Right atrium auricular region (tissue), 2 donors: Measurements from ENCODE around the gene IRF9. TPM values are rescaled to one million over a fixed set of nuclear protein-coding genes. Genes with fewer than 3 reads are reported as not detected.

Source experiments
- DNase-seq: peaks from one replicate; pipeline ENCODE4 v3.0.0-alpha.2; 2019; ENCODE audit warnings: low spot score
- H3K27ac ChIP-seq, 2 donors: fragments of 200-600 bp; sonication (generic); 1 replicate in 1 of 2; 2 replicates in 1 of 2; pipeline ENCODE4 v1.5.1; 2016 to 2019
- H3K27me3 ChIP-seq, 2 donors: fragments of 200-600 bp; sonication (generic); one replicate each; pipeline versions ENCODE4 v1.5.1 to v1.6.0; 2017 to 2019
- H3K36me3 ChIP-seq: fragments of 200-600 bp; sonication (generic); one replicate; pipeline ENCODE4 v1.5.1; 2016
- H3K4me1 ChIP-seq, 2 donors: fragments of 200-600 bp; sonication (generic); one replicate each; pipeline versions ENCODE4 v1.5.1 to v1.6.0; 2017 to 2019
- H3K4me3 ChIP-seq, 2 donors: fragments of 200-600 bp; sonication (generic); 1 replicate in 1 of 2; 2 replicates in 1 of 2; pipeline ENCODE4 v1.5.1; 2017 to 2019; ENCODE audit warnings: mild to moderate bottlenecking in 1 of 2, moderate library complexity in 1 of 2
- H3K9me3 ChIP-seq, 2 donors: fragments of 200-600 bp; sonication (generic); one replicate each; pipeline ENCODE4 v1.5.1; 2019
- CTCF ChIP-seq, 2 donors: fragments of 200-600 bp; sonication (generic); IDR thresholded peaks; one replicate each; pipeline ENCODE4 v1.5.1; 2019; ENCODE audit warnings: antibody characterized with exemption in 2 of 2
- total RNA-seq, 2 donors: library from RNA; depleted of rRNA; stranded (reverse); fragments of >200 nt; gene quantifications; one replicate each; pipeline ENCODE4 v1.1.0, GENCODE V29; 2016

Gene IRF9
- total RNA-seq, 2 donors from 2014 or later: 29.2 to 33.1 TPM

DNA sequence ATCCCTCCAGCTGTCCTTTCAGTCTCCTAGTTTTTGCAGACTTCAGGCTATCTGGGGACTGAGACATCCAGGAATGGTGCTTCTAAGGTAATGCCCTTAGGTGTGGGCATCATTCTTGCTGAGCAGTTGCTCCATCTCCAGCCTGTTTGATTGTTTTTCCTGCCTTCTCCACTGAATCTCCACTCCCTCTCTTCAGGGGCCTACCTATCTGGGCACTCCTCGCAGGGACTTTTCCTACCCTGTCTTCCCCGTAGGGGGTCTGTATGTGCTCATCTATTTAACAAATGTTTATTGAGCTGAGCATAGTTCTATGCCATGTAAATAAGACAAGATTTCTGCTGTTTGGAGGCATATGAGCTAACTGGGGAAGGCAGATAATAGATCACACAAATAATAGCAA is 28.1 kb upstream of the IRF9 start:
- Histone ChIP-seq H3K27ac (peak overlapping the region; percentile 86 to 94), H3K4me3 (peak overlapping the region; percentile 39)

DNA sequence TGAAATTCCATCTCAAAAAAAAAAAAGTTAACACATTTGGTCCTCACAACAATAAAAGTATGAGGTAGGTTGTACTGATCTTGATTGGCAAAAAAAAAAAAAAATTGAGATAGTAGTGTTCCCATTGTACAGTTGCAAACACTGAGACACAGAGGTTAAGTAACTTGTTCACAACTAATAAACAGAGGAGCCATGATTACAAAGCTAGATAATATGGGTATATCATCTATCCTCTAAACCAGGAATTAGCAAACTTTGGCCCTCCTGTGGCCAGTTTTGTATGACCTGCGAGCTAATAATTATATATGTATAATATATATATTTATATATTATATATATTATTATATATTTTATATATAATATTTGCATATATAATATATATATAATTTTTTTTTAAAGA is 27.3 kb upstream of the IRF9 start:
- DNase-seq: no peak
- no peak for TF ChIP-seq CTCF (IDR thresholded peaks at IDR 0.05)
- H3K4me1 ChIP-seq: peaks cover 0 to 56% of the 10 kb centered on the region in 2 donors
- H3K9me3 ChIP-seq: no peaks in the 10 kb centered on the region
- no peak overlapping the region for H3K4me3 ChIP-seq
- H3K27me3 ChIP-seq: no peaks in the 10 kb centered on the region
- H3K27ac ChIP-seq: no peak overlapping the region
- peaks cover 12% of the 10 kb centered on the region for H3K36me3 ChIP-seq

More for the DNA sequence above, 28.1 kb upstream of the IRF9 start:
- no peaks in the 10 kb centered on the region for H3K27me3 ChIP-seq
- no peak for DNase-seq
- H3K9me3 ChIP-seq: no peaks in the 10 kb centered on the region
- H3K36me3 ChIP-seq: peaks cover 4% of the 10 kb centered on the region
- no peak for TF ChIP-seq CTCF (IDR thresholded peaks at IDR 0.05)
- peaks cover 0 to 48% of the 10 kb centered on the region in 2 donors for H3K4me1 ChIP-seq

GRCh38 chr14:24135584-24135833 is 25.6 kb upstream of the IRF9 start:
- no peak for DNase-seq
- Histone ChIP-seq H3K9me3 (no peaks in the 10 kb centered on the region), H3K4me3 (peak overlapping the region; percentile 92 to 98), H3K27ac (peak overlapping the region; percentile 89 to 94), H3K4me1 (peaks cover 0 to 71% of the 10 kb centered on the region in 2 donors), H3K27me3 (no peaks in the 10 kb centered on the region), H3K36me3 (peaks cover 19% of the 10 kb centered on the region)
- no peak for TF ChIP-seq CTCF (IDR thresholded peaks at IDR 0.05)

- peak; percentile 88 for DNase-seq
- peak within 1 kb of the TSS; percentile 89 to 94 for H3K27ac ChIP-seq
- no peaks in the 10 kb centered on the region for H3K27me3 ChIP-seq
- H3K4me3 ChIP-seq: peak within 1 kb of the TSS; percentile 92 to 98
- H3K9me3 ChIP-seq: no peaks in the 10 kb centered on the region
- H3K4me1 ChIP-seq: peaks cover 0 to 70% of the 10 kb centered on the region in 2 donors
- H3K36me3 ChIP-seq: peaks cover 19% of the 10 kb centered on the region
- peak in 1 of 2 donors; percentile 19 for TF ChIP-seq CTCF (IDR thresholded peaks at IDR 0.05)
Observed at GRCh38 chr14:24135834-24136683, 25.0 kb upstream of the IRF9 start, which contains the start of gene PSME1. TSS of gene PSME1 (plus strand) at chr14:24136194. CDS start at chr14:24136263, 69 bp downstream.

DNA sequence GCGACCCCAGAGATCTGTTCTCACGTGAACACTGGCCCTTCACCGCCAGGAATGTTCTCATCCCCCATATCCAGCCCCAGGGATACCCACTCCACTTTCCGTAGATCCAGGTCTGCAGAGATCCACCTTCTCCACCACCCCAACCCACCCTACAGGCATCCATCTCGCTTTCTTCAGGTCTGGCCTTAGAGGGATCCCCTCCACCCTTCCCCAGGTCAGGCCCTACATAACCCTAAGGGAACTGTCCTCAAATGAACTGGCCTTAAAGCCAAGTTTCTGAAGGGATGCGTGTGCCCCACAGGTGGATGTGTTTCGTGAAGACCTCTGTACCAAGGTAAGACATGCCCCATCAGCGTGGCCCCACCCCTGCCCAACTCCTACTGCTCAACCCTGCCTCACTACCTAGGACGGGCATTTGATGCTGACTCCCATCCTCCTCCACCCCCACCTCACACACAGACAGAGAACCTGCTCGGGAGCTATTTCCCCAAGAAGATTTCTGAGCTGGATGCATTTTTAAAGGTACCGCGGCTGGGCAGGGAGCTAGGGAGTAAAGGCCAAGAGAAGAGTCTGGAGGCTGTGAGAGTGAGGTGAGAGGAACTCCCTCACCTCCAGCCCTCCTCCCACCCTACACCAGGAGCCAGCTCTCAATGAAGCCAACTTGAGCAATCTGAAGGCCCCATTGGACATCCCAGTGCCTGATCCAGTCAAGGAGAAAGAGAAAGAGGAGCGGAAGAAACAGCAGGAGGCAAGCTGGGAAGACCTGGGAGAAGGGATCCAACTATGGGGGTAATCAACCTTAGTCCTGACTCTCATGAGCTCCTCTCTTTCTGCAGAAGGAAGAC is 24.2 kb upstream of the IRF9 start:
- Histone ChIP-seq H3K36me3 (peaks cover 19% of the 10 kb centered on the region), H3K4me3 (peak overlapping the region; percentile 92 to 98), H3K27ac (peak overlapping the region; percentile 89 to 94), H3K9me3 (no peaks in the 10 kb centered on the region), H3K4me1 (peaks cover 0 to 63% of the 10 kb centered on the region in 2 donors), H3K27me3 (no peaks in the 10 kb centered on the region)
- no peak for DNase-seq
- no peak for TF ChIP-seq CTCF (IDR thresholded peaks at IDR 0.05)
